ENCODE results near the gene PCDHB16.
A peak's percentile ranks its signal among the peaks of the same experiment; 100 is the strongest.
"Not testable (repeated sequence)": the region's sequence is repeated elsewhere in the genome, so short reads cannot be mapped to it uniquely, and the experiment has no call there.

The PCDHB16 gene

DNA sequence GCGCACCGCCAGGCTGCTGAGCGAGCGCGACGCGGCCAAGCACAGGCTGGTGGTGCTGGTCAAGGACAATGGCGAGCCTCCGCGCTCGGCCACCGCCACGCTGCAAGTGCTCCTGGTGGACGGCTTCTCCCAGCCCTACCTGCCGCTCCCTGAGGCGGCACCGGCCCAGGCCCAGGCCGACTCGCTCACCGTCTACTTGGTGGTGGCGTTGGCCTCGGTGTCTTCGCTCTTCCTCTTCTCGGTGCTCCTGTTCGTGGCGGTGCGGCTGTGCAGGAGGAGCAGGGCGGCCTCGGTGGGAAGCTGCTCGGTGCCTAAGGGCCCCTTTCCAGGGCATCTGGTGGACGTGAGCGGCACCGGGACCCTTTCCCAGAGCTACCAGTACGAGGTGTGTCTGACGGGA lies 19.5 kb downstream of the PCDHB16 start:
- Mint-ChIP-seq H3K9me3 (peaks cover 16% of the 10 kb centered on the region), H3K27me3 (peaks cover 46% of the 10 kb centered on the region)
- not testable (repeated sequence) for H3K4me1 Mint-ChIP-seq, H3K36me3 Mint-ChIP-seq, H3K4me3 Mint-ChIP-seq, H3K27ac Mint-ChIP-seq

DNA sequence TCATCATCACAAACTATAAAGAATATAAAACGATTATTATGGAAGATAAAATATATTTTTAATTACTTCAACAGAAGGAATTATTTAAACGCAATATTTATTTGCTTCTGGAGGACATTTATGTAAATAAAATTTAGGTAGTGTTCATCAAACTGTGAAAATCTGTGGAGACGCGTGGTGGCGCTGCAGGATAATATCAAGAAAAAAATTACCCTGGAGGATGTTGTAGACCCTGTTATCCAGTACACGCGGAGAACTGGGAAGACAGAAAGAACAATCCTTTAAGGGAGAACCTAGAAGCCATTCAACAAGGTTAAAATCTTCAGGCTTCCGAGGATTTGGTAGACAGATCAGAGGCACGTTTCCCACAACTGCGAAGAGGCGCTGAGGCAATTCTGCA lies 26.3 kb downstream of the PCDHB16 start, which contains the start of gene PCDHB12:
Gene PCDHB12, plus strand, starts transcription at position 242 of the 400 bp plus-strand sequence. CDS start 189 bp downstream, outside the sequence.
- Mint-ChIP-seq H3K4me3 (peak within 1 kb of the TSS; percentile 15), H3K36me3 (no peaks in the 10 kb centered on the region), H3K27ac (no peak within 1 kb of the TSS)

DNA sequence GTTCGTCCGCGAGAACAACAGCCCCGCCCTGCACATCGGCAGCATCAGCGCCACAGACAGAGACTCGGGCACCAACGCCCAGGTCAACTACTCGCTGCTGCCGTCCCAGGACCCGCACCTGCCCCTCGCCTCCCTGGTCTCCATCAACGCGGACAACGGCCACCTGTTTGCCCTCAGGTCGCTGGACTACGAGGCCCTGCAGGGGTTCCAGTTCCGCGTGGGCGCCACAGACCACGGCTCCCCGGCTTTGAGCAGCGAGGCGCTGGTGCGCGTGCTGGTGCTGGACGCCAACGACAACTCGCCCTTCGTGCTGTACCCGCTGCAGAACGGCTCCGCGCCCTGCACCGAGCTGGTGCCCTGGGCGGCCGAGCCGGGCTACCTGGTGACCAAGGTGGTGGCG lies 28.1 kb downstream of the PCDHB16 start:
- H3K4me3 Mint-ChIP-seq, H3K36me3 Mint-ChIP-seq, H3K4me1 Mint-ChIP-seq, H3K27ac Mint-ChIP-seq, H3K9me3 Mint-ChIP-seq: not testable (repeated sequence)
- peaks cover 58% of the 10 kb centered on the region for H3K27me3 Mint-ChIP-seq

More for the DNA sequence above, 26.3 kb downstream of the PCDHB16 start, which contains the start of gene PCDHB12:
- Mint-ChIP-seq H3K9me3 (peaks cover 5% of the 10 kb centered on the region), H3K27me3 (peaks cover 55% of the 10 kb centered on the region), H3K4me1 (no peaks in the 10 kb centered on the region)

DNA sequence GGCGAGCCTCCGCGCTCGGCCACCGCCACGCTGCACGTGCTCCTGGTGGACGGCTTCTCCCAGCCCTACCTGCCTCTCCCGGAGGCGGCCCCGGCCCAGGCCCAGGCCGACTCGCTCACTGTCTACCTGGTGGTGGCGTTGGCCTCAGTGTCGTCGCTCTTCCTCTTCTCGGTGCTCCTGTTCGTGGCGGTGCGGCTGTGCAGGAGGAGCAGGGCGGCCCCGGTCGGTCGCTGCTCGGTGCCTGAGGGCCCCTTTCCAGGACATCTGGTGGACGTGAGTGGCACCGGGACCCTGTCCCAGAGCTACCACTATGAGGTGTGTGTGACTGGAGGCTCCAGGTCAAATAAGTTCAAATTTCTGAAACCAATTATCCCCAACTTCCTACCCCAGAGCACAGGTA lies 28.7 kb downstream of the PCDHB16 start:
- not testable (repeated sequence) for H3K27ac Mint-ChIP-seq, H3K36me3 Mint-ChIP-seq, H3K4me1 Mint-ChIP-seq, H3K9me3 Mint-ChIP-seq, H3K4me3 Mint-ChIP-seq
- peaks cover 56% of the 10 kb centered on the region for H3K27me3 Mint-ChIP-seq

DNA sequence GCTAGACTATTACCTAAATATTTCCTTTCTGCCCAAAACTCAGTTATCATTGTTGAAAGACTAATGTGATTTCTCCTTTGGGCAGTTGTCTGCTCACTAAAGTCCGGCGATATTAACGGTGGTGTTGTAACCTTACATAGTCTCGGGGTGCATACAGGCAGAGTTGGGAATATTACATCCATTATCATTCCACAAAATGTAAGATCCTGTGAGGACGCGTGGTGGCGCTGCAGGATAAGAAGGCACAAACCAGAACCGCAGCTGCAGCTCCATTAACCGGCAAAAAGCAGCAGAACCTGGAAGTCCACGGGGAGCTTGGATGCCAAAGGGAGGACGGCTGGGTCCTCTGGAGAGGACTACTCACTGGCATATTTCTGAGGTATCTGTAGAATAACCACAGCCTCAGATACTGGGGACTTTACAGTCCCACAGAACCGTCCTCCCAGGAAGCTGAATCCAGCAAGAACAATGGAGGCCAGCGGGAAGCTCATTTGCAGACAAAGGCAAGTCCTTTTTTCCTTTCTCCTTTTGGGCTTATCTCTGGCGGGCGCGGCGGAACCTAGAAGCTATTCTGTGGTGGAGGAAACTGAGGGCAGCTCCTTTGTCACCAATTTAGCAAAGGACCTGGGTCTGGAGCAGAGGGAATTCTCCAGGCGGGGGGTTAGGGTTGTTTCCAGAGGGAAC lies 31.6 kb downstream of the PCDHB16 start, which contains the start of gene PCDHB13:
Gene PCDHB13, plus strand, starts transcription at position 264 of the 684 bp plus-strand sequence. Its CDS starts 205 bp downstream, at position 469.
- not testable (repeated sequence) for H3K4me3 Mint-ChIP-seq, H3K27ac Mint-ChIP-seq, H3K4me1 Mint-ChIP-seq, H3K9me3 Mint-ChIP-seq
- H3K27me3 Mint-ChIP-seq = peaks cover 47% of the 10 kb centered on the region
- H3K36me3 Mint-ChIP-seq = peaks cover 10% of the 10 kb centered on the region

DNA sequence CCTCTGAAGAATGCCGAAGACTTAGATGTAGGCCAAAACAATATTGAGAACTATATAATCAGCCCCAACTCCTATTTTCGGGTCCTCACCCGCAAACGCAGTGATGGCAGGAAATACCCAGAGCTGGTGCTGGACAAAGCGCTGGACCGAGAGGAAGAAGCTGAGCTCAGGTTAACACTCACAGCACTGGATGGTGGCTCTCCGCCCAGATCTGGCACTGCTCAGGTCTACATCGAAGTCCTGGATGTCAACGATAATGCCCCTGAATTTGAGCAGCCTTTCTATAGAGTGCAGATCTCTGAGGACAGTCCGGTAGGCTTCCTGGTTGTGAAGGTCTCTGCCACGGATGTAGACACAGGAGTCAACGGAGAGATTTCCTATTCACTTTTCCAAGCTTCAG lies 32.4 kb downstream of the PCDHB16 start:
- peaks cover 49% of the 10 kb centered on the region for H3K27me3 Mint-ChIP-seq
- peaks cover 12% of the 10 kb centered on the region for H3K36me3 Mint-ChIP-seq
- not testable (repeated sequence) for H3K4me3 Mint-ChIP-seq, H3K27ac Mint-ChIP-seq, H3K4me1 Mint-ChIP-seq
- peaks cover 16% of the 10 kb centered on the region for H3K9me3 Mint-ChIP-seq

DNA sequence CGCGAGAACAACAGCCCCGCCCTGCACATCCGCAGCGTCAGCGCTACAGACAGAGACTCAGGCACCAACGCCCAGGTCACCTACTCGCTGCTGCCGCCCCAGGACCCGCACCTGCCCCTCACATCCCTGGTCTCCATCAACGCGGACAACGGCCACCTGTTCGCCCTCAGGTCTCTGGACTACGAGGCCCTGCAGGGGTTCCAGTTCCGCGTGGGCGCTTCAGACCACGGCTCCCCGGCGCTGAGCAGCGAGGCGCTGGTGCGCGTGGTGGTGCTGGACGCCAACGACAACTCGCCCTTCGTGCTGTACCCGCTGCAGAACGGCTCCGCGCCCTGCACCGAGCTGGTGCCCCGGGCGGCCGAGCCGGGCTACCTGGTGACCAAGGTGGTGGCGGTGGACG lies 33.3 kb downstream of the PCDHB16 start:
- not testable (repeated sequence) for H3K27ac Mint-ChIP-seq, H3K4me3 Mint-ChIP-seq
- H3K36me3 Mint-ChIP-seq = peaks cover 15% of the 10 kb centered on the region

DNA sequence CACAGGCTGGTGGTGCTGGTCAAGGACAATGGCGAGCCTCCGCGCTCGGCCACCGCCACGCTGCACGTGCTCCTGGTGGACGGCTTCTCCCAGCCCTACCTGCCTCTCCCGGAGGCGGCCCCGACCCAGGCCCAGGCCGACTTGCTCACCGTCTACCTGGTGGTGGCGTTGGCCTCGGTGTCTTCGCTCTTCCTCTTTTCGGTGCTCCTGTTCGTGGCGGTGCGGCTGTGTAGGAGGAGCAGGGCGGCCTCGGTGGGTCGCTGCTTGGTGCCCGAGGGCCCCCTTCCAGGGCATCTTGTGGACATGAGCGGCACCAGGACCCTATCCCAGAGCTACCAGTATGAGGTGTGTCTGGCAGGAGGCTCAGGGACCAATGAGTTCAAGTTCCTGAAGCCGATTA lies 33.8 kb downstream of the PCDHB16 start:
- peaks cover 15% of the 10 kb centered on the region for H3K36me3 Mint-ChIP-seq
- H3K4me1 Mint-ChIP-seq, H3K4me3 Mint-ChIP-seq, H3K27ac Mint-ChIP-seq: not testable (repeated sequence)
- H3K9me3 Mint-ChIP-seq = peaks cover 30% of the 10 kb centered on the region
- peaks cover 54% of the 10 kb centered on the region for H3K27me3 Mint-ChIP-seq

More for the DNA sequence above, 33.3 kb downstream of the PCDHB16 start:
- peaks cover 25% of the 10 kb centered on the region for H3K9me3 Mint-ChIP-seq
- not testable (repeated sequence) for H3K4me1 Mint-ChIP-seq
- peaks cover 53% of the 10 kb centered on the region for H3K27me3 Mint-ChIP-seq

DNA sequence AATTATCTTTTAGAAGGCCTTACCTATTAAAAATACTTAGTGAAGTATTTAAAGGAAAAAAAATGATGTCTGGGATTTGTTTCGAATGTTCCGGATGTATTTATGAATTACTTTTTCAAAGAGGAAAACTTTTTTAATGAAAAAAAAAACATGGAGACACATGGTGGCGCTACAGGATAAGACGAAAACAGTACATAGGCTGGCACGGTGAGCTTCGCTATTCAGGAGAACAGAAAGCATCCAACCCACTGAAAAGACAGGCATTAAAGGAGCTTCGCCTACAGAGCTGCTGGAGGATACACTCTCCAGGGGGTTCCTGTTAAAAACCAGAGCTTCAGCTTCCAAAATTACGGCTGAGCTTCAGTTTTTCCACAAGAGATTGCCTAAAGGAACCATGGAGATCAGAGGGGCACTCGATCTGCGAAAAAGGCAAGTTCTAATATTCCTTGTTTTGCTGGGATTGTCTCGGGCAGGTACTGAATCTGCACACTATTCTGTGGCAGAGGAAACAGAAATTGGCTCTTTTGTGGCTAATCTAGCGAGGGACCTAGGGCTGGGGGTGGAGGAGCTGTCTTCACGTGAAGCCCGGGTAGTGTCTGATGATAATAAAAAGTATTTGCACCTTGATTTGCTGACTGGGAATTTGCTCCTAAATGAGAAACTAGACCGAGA lies 41.1 kb downstream of the PCDHB16 start, which contains the start of gene PCDHB14:
Gene PCDHB14, plus strand, starts transcription at position 232 of the 672 bp plus-strand sequence. Its CDS starts 163 bp downstream, at position 395.
- peaks cover 10% of the 10 kb centered on the region for H3K36me3 Mint-ChIP-seq
- H3K27ac Mint-ChIP-seq = no peak within 1 kb of the TSS
- no peaks in the 10 kb centered on the region for H3K4me1 Mint-ChIP-seq
- peaks cover 25% of the 10 kb centered on the region for H3K9me3 Mint-ChIP-seq
- H3K4me3 Mint-ChIP-seq = peak within 1 kb of the TSS; percentile 40
- H3K27me3 Mint-ChIP-seq = peaks cover 65% of the 10 kb centered on the region

DNA sequence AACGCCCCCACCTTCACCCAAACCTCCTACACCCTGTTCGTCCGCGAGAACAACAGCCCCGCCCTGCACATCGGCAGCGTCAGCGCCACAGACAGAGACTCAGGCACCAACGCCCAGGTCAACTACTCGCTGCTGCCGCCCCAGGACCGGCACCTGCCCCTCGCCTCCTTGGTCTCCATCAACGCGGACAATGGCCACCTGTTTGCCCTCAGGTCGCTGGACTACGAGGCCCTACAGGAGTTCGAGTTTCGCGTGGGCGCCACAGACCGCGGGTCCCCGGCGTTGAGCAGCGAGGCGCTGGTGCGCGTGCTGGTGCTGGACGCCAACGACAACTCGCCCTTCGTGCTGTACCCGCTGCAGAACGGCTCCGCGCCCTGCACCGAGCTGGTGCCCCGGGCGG lies 42.7 kb downstream of the PCDHB16 start:
- H3K27ac Mint-ChIP-seq, H3K4me1 Mint-ChIP-seq: not testable (repeated sequence)
- H3K9me3 Mint-ChIP-seq = peaks cover 20% of the 10 kb centered on the region

DNA sequence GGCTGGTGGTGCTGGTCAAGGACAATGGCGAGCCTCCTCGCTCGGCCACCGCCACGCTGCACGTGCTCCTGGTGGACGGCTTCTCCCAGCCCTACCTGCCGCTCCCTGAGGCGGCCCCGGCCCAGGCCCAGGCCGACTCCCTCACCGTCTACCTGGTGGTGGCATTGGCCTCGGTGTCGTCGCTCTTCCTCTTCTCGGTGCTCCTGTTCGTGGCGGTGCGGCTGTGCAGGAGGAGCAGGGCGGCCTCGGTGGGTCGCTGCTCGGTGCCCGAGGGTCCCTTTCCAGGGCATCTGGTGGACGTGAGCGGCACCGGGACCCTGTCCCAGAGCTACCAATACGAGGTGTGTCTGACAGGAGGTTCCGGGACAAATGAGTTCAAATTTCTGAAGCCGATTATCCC lies 43.2 kb downstream of the PCDHB16 start:
- not testable (repeated sequence) for H3K4me1 Mint-ChIP-seq, H3K36me3 Mint-ChIP-seq, H3K27ac Mint-ChIP-seq, H3K4me3 Mint-ChIP-seq
- peaks cover 14% of the 10 kb centered on the region for H3K9me3 Mint-ChIP-seq
- H3K27me3 Mint-ChIP-seq = peaks cover 50% of the 10 kb centered on the region

More for the DNA sequence above, 42.7 kb downstream of the PCDHB16 start:
- H3K36me3 Mint-ChIP-seq, H3K4me3 Mint-ChIP-seq: not testable (repeated sequence)
- peaks cover 56% of the 10 kb centered on the region for H3K27me3 Mint-ChIP-seq

DNA sequence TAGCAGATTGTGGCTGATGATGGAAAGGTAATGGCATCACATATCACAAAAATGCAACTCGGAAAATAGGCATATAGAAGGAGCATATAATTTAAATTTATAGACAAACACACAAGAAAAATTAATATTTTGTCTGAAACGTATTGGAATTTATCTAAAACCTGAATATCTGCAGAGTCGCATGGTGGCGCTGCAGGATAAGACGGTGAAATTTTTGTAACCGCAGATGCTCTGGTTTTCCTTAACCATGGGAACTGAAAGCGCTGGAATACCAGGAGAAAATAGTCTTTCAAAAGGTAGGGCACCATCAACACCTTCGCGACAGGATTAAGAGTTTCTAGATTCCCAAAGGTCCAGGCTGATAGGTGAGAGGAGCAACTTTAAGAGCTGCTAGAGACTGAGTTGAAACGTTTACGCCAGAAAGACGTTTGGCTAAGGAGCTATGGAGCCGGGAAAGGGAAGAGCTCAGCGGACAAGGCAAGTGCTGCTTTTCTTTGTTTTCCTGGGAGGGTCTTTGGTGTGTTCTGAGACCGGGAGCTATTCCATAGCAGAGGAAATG lies 52.0 kb downstream of the PCDHB16 start:
- H3K36me3 Mint-ChIP-seq = peaks cover 7% of the 10 kb centered on the region
- no peak overlapping the region for H3K4me3 Mint-ChIP-seq
- H3K4me1 Mint-ChIP-seq = no peaks in the 10 kb centered on the region
- peaks cover 39% of the 10 kb centered on the region for H3K9me3 Mint-ChIP-seq
- H3K27me3 Mint-ChIP-seq = peaks cover 31% of the 10 kb centered on the region
- no peak overlapping the region for H3K27ac Mint-ChIP-seq

All from activated naive CD4-positive, alpha-beta T cell treated with anti-CD3 and anti-CD28 coated beads, Interleukin-2, amount 50 U/mL, for 24 hours (primary cell).